GM18870 (cell line): ENCODE measurements around the gene CCDC92B.

Source experiments
- ATAC-seq: cut with Tn5 transposase; IDR thresholded peaks from one replicate; pipeline ENCODE4 v1.9.1; 2021; ENCODE audit warnings: moderate library complexity; ENCODE audit not compliant: unreplicated experiment

The CCDC92B gene

DNA sequence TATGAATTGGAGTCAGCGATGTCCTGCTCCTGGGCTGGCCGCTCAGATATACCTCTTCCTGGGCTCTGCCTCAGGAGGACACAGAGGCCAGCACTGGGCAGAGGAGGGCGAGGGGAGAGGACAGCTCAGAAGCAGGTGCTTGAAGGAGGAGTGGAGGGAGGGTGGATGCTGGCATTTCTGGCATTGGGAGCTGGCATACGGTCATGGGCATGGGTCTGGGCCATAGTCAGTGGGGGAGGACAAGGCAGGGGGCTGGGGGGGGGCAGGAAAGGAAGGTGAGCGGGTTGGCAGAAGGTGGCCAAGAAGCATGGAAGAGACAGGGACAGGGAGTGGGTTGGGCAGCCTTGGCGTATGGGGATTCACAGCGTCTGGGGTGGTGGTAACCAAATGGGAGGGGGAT is 30.1 kb upstream of the CCDC92B start:
- no peak for ATAC-seq

DNA sequence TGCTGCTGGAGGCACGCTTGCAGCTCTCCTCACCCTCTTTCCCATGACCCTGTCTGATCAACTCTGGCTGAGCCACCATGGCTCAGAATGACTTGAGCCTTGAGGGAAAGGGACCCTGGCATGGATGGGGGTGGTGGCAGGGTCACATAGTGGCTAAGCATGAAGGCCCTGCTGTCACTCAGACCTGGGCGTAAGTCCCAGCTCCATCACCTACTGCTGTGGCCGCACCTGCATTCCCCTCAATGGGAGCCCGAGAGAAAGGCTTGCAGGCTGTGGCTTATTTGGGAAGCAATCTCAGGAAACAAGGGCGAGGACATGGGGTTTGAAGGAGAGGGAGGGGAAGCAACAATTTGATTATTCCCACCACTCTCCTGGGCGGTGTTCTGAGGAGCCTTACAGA is 29.0 kb upstream of the CCDC92B start:
- no peak for ATAC-seq

DNA sequence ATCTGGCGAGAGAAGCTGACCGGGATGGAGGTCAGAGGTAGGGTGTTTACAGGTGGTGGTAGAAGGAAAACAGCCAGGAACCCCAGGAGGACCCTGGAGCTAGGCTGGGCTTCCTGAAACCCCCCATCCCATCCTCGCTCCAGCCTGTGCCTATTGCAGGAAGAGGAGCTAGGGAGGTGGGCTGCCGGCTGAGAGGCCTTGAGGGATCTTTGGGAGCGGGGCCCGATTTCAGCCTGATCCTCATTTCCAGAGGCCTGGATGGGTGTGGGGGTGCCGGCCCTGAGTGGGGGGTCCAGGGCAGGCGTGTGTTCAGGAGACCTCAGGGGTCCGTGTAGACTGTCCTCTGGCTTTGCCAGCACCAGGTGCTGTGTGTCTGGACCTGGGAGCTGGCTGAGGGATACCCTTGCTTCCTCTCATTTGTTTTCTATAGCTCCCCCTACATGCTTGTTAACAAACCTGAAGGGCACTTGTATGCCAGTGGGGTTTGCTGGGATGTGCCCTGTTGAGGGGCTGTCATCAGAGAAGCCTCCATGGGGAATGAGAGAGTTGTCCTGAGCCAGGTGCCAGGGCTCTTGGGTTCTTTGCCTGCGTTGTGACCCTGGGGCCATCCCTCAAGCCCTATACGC is 27.9 kb upstream of the CCDC92B start:
- no peak for ATAC-seq

DNA sequence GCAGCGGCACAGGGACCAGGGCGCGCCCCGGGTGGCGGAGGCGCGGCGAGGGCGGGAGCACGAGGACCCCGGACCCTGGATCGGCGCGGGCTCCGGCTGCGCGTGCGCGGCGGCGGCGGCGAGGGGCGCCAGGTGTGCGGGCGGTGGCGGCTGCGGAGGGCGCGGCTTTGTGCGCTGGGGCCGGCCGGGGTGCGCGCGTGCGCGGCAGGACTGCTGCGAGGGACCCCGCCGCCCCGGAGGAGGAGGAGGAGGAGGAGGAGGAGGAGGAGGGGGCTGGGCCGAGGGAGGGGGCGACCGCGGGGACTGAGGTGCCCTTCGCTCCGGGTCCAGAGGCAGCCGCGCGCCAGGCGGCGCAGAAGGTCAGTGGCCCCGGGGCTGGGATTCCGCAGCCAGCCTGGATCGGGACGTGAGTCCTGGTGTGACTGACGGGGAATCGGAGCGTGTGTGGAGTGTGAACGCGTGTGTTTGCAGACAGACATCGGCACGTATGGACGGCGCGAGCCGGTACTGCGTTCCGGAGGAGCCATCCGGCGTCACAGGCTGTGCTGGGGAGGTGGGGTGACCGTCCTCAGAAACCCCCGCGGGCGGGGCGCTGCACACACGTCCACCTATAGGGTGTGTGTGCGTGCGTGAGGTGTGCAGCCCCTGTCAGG is 27.3 kb upstream of the CCDC92B start:
- no peak for ATAC-seq

DNA sequence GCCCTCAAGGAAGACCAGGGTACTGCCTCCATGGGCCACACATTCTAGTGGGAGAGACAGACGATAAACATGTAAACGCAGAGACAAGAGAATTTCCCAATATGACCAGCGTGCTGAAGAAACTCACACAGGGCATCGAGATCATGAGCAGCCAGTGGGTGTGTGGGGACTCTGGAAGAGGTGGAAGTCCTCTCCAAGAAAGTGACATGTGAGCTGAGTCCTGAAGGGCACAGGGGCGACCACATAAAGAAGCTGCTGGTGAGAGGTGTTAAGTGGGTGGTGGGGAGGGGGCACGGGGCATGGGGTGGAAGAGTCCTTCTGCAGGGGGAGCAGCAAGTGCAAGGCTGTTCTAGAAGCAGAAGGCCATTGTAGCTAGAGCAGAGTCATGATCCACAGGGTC is 25.8 kb upstream of the CCDC92B start:
- ATAC-seq: no peak

DNA sequence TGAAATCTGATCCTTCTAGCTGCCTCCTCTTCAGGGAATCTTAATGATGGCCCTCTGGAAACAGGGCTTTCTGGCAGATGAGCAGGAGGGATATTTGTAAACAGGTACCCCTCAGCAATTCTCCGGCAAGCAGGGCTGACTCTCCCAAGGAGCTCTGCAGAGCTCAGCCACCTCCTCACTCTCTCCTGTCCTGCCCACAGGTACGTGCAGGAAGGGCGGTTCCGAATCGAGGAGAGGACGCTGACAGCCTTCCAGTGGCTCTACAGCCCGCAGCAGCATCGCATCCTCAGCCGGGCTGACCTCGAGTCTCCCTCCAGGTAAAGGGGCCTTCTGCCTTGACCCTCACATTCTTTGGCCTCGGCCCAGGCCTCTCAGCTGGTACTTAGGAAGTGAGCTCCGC is 20.7 kb upstream of the CCDC92B start:
- ATAC-seq: no peak

DNA sequence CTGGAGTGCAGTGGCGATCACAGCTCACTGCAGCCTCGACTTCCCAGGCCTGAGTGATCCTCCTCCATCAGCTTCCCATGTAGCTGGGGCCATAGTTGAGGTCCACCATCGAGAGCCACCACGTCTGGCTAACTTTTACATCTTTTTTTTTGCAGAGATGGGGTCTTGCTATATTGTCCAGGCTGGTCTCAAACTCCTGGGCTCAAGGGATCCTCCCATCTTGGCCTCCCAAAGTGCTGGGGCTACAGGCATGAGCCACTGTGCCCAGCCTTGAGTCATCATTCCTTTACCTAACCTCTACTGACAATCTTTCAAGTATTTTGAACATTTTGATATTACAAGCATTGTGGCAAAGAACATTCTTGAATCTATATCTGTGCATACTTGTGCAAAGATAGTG is 9.4 kb upstream of the CCDC92B start:
- ATAC-seq: no peak

DNA sequence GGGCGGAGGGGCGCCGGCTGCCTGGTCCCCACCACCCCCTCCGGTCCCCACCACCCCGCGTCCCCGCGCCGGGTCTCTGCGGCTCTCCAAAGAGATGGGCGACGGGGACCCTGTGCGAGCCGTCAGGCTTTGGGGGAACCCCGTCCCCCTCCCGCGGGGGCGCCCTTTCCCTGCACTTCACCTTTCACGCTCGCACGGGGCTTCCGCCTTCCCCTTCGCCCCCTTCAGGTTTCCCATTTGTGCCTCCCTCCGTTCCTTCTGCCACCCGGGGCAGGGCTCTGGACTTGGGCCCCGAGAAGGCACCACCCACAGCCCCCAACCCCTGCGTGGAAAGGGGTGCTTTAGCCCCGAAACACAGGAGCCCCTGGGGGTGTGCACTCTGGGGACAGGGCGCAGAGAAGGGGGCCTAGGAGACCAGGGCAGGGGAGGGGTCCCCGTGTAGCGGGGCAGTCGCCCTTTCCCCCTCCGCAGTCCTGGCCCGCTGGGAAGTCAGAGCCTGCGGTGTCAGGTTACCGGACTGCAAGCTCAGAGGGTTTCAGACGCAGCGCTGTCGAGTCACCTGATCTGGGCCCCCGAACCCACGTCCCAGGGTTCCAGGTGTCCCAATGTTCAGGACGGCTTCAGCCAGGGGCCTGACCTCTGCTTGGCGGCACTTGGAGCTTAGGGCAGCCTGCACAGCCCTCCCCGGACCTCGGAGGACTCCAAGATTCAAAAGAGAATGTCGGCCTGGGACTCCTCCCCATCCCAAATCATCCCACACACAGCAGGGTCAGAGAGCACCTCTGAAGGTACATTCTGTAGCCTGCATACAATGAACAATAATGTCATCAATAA is 6.7 kb upstream of the CCDC92B start:
- no peak for ATAC-seq

DNA sequence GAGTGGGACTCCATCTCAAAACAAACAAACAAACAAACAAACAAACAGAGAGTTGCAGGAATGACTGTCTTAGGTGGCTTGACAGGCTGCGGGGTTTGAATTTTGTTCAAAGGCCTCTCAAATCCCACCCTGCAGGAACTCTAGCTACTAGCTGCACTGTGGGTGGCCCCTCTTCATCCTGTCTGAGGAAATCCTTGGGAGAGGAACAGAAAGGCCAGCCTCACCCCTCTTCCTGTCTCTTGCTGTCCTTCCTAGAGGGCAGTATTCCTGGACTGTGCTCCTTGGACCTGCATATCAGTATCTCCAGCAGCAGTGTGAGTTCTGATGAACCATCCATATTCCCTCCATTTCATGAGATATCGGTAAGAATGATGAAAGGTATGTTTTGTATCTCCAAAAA is 2.0 kb upstream of the CCDC92B start:
- ATAC-seq: no peak

DNA sequence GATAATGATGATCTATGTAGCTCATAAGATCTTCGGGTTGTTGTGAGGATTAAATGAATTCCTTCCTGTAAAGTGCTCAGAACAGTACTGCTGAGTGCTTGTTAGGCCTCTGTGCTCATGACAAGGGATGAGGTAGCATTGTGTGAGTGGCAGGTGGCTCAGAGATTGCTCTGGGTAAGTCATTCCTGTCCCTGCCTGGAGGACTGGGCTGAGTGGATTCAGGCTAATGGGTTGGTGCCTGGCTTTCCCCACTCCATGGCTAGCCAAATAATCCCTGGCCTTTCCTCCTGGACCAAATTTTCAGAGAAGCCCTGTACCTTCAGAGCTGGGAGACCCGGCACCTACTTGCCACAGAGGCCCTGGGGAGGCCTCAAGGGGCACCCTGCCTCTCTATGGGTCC is 1.3 kb upstream of the CCDC92B start:
- ATAC-seq: no peak

DNA sequence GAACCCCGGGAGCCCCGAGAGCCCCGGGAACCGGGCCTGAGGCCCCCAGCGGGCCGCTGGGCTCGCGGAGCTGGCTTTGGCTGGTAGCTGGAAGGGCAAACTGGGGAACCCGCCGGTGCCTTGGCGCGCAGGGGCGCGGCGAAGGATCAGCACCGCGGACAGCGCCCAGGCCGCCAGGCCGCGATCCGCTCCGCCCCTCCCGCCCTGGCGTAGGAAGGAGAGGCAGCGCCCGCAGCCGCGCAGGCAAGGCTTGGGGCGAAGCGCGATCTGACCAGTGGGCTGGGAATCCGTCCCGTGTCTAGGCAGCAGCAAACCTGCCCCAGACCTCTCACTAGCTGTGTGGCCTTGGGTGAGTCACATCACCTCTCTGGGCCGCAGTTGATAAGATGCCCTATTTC is 331 bp upstream of the CCDC92B start:
- no peak for ATAC-seq

DNA sequence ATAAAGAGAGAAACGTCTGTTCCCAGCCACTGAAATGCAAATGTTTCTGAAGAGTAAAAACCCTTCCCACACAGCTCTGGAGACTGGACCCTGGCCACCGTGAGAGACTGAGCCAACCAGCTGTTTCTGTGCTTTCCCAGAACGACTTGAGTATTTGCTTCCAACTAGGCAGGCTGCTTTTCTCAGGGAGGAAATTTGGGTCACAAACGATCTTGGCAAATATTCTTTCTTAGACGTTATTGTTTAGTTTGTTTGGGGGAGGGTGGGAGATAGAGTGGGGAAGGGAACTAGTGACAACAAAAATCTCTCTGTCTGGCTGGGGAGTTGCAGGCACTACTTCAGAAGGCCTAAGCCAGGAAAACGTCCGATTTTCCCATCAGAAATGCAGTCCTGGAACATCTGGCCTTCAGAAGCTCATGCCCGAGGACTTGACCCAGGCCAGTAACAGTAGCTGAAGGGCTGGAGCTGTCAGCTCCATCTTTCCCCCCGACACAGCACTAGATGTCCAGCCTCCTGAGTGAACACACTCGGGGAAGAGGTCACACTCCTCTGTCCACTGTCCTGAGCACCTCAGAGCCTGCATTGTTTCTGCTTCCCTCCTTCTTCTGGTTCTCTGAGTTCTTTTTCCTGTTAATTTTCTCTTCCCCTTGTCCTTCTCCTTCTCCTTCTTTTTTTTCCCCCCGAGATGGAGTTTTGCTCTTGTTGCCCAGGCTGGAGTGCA is 4.0 kb downstream of the CCDC92B start:
- no peak for ATAC-seq

DNA sequence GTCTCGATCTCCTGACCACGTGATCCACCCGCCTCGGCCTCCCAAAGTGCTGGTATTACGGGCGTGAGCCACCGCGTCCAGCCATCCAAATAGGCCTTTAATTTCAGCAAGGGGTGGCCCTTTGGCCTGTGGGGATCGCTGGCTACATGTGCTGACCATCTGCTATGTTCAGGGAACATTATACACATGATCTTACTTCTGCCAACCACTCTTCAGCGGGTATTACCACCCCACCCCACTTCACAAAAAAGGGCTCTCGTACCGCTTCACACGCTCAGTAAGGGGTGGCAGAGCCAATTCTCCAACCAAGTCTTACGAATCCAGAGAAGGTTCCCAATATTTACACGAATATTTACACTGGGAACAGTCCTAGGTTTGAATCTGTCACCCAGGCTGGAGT is 11.8 kb downstream of the CCDC92B start:
- no peak for ATAC-seq

DNA sequence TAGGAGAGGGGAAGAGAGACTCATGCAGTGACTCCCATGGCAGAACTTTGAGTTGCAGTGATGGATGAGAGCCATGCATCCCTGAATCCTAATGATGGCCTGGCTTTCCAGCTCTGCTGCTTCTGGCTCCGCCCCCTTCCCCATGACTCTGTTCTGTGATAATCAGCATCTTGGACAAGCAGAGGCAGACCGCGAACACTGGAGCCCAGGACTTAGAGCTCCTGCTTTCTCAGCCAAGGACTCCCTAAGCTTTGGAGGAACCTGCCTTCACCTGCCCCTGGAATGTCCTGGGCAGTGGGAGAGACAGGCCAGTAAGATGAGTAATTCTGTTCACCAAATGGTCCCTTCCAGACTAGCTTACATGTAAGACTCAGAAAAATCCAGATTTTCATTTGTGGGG is 12.5 kb downstream of the CCDC92B start:
- ATAC-seq: no peak

DNA sequence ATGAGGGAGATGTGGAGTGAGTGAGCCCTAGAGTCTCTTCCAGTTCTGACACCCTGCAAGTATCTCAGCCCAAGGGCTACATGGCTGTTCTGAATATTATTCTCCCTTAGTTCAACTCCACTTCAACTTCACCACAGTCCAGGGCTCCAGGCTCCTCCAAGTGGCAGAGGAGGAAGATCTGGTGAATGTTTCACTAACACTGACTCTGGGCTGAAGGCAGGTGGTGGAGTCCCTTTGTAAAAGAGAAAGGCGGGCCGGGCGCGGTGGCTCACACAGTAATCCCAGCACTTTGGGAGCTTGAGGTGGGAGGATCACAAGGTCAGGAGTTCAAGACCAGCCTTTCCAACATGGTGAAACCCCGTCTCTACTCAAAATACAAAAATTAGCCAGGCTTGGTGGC is 13.6 kb downstream of the CCDC92B start:
- no peak for ATAC-seq

DNA sequence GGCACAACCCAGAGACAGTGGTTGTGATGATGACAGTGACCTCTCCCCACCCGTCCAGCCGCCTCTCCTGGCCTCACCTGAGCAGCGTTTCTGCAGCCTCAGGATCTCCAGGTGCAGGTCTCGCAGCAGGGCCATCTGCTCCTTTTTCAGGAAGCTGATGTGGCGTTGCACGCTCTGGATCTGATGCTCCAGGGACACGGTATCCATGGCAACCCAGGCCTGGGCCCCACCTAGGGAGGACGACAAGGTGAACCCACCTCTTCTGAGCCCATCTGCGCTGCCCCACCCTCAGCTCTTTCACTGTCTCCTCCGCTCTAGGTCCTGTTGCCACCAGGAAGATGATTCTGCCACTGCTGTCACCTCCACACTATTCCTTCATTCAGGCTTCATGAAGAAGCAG is 14.5 kb downstream of the CCDC92B start:
- no peak for ATAC-seq

DNA sequence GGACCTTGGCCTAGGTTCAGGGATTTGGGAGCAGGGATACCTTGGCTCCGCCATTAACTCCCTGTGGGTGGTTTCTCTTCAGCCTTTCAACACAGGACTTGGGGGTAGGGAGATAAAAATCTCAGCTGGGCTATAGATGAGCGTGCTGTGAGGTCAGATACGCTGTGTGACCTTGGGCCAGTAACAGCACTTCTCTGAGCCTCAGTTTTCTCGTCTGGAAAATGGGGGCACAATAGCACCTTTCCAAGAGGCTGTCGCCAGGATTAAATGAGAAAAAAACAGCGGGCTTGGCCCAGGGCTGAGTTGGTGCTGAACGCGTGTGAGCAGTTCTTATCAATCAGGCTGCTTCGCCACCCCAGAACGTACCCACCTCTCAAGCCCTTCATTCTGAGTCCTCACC is 17.6 kb downstream of the CCDC92B start:
- no peak for ATAC-seq

DNA sequence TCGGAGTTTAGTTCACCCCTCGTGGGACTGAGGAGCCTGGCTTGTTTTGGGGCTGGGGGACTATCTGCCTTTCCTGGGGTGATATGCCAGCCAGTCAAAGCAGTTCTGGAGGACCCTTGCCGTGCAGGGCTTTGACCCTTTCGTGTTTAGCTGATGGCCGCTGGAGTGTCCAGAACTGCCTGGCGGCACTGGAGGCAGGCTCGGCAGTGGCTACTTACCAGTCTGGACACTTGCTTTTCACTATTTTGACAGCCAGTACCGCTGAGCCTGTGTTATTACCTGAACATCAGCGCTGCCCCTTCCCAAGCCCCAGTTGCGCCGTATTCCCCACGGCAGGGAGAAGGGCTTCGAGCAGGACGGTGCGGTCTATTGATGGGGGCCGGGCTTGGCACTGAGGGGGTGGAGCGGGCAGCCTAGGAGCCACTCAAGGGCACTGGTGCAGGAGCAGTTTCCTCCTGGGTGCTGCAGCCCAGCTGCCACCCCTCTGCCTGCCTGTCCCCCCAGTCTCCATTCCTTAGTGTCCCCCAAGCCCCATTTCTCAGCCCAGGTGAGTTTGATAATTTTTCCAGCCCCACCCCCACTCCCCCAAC is 18.6 kb downstream of the CCDC92B start:
- ATAC-seq: no peak

DNA sequence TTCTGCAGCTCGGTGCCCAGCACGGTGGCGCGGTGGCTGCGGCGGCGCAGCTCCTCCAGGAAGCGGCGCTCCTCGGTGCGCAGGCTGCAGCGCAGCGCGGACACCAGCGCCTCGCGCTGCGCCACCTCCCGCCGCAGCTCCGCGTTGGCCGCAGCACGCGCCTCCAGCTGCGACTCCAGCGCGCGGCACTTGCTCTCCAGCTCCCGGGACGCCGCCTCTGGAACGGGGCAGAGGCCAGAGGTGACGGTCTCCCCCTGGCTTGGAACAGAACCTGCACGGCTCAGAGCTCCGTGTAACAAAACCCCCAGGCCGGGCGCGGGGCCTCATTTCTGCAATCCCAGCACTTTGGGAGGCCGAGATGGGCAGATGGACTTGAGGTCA is 24.7 kb downstream of the CCDC92B start:
- ATAC-seq: no peak

DNA sequence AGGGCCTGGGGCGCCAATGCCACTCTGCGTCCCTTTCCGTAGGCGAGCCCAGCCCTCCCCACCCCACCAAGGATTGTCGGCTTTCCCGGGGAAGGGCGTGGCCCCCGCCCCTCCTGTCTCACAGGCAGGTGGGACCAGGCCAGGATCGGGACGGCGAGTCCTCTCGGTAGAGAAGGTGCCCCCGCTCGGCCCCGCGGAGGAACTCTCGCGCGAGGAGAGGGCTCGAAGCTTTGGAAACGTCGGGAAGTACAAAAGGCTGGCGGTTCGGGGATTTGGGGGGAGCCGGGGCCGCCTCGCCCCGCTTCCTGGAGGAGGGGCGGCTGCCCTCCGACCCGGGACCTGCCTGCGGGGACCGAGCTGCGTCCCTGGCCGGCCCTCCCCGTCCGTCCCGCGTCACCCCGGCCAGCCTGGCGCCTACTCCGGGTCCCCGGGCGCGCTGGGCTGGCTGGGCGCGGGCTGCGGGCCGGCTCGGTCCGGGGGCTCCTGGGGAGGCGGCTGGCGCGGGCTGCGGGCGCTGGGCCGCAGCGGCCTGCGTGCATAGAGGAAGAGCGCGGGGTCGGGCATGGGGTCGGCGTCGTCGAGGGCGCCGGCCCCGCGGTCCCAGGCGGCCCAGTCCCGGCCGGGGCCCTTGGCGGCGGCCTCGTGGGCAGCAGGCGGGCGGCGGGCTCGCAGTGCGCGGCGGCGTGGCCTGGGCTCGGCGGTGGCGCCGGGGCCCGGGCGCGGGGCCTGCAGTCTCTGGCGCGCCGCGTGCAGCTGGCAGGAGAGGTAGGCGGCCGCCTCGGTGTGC is 25.3 kb downstream of the CCDC92B start:
- ATAC-seq: no peak
